HG03460 (cell line): Measurements from ENCODE around the gene NRIP3.
"Not testable (repeated sequence)": the region's sequence is repeated elsewhere in the genome, so short reads cannot be mapped to it uniquely, and the experiment has no call there.

Experiments
- ATAC-seq: cut with Tn5 transposase; IDR thresholded peaks from one replicate; pipeline ENCODE4 v1.9.1; 2021; ENCODE audit not compliant: unreplicated experiment

Gene NRIP3

GRCh38 chr11:8973121-8973520 is 30.7 kb downstream of the NRIP3 start:
- no peak for ATAC-seq

GRCh38 chr11:8971924-8972316 is 31.9 kb downstream of the NRIP3 start:
- ATAC-seq = no peak

GRCh38 chr11:8971196-8971923 is 32.4 kb downstream of the NRIP3 start:
- ATAC-seq = no peak

GRCh38 chr11:8967184-8967583 is 36.6 kb downstream of the NRIP3 start:
- no peak for ATAC-seq

GRCh38 chr11:8964324-8965320 is 39.2 kb downstream of the NRIP3 start, which contains the start of gene TMEM9B:
Gene TMEM9B (minus strand): TSS chr11:8964442. CDS start chr11:8964313, 129 bp downstream.
- ATAC-seq = peak; percentile 80

GRCh38 chr11:8963569-8964323 is 40.1 kb downstream of the NRIP3 start:
- peak; percentile 62 for ATAC-seq

GRCh38 chr11:8962841-8963240 is 41.0 kb downstream of the NRIP3 start:
- ATAC-seq = no peak

- no peak for ATAC-seq
These were observed 42.4 kb downstream of the NRIP3 start for GRCh38 chr11:8961401-8961800.

- ATAC-seq = peak; percentile 40
These were observed 44.1 kb downstream of the NRIP3 start for GRCh38 chr11:8959546-8960166.

GRCh38 chr11:8956860-8957259 is 46.9 kb downstream of the NRIP3 start:
- no peak for ATAC-seq

- ATAC-seq = no peak
These were observed 54.9 kb downstream of the NRIP3 start for GRCh38 chr11:8948886-8949285.

GRCh38 chr11:8947230-8947943 is 56.4 kb downstream of the NRIP3 start:
- ATAC-seq = no peak

- ATAC-seq = no peak
These were observed 61.2 kb downstream of the NRIP3 start, which contains the start of gene ASCL3 for GRCh38 chr11:8942518-8943066. Gene ASCL3 (minus strand): TSS chr11:8943016. CDS start chr11:8938161, 4,855 bp downstream.

- ATAC-seq = no peak
These were observed 62.3 kb downstream of the NRIP3 start for GRCh38 chr11:8941341-8942103.

GRCh38 chr11:8937659-8938058 is 66.1 kb downstream of the NRIP3 start:
- no peak for ATAC-seq

GRCh38 chr11:8937159-8937558 is 66.6 kb downstream of the NRIP3 start:
- ATAC-seq = no peak

- ATAC-seq = not testable (repeated sequence)
These were observed 68.0 kb downstream of the NRIP3 start for GRCh38 chr11:8935789-8936188.

GRCh38 chr11:8934742-8935488 is 68.9 kb downstream of the NRIP3 start:
- ATAC-seq = no peak
